ENCODE measurements around the gene PCED1B. TPM values are rescaled to one million over a fixed set of nuclear protein-coding genes. Genes with fewer than 3 reads are reported as not detected.

Gene PCED1B
- total RNA-seq, 1 experiment from 2014 or later, result 3.3 TPM

- TF ChIP-seq, protein P1, sequence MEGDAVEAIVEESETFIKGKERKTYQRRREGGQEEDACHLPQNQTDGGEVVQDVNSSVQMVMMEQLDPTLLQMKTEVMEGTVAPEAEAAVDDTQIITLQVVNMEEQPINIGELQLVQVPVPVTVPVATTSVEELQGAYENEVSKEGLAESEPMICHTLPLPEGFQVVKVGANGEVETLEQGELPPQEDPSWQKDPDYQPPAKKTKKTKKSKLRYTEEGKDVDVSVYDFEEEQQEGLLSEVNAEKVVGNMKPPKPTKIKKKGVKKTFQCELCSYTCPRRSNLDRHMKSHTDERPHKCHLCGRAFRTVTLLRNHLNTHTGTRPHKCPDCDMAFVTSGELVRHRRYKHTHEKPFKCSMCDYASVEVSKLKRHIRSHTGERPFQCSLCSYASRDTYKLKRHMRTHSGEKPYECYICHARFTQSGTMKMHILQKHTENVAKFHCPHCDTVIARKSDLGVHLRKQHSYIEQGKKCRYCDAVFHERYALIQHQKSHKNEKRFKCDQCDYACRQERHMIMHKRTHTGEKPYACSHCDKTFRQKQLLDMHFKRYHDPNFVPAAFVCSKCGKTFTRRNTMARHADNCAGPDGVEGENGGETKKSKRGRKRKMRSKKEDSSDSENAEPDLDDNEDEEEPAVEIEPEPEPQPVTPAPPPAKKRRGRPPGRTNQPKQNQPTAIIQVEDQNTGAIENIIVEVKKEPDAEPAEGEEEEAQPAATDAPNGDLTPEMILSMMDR (conservative IDR thresholded peaks at IDR 0.05), result no peak
- Histone ChIP-seq H3K14ac (ENCODE audit: insufficient read depth, low read length) (no peak overlapping the region), H2BK12ac (ENCODE audit: insufficient read length, low read depth, low read length) (no peak overlapping the region), H2AFZ (ENCODE audit: low read length) (no peak overlapping the region), H3K4me2 (ENCODE audit: insufficient read depth, insufficient read length, low read length) (no peak overlapping the region), H2BK15ac (ENCODE audit: low read depth, low read length) (no peak overlapping the region), H2BK120ac (ENCODE audit: low read depth, low read length, poor library complexity, severe bottlenecking) (no peak overlapping the region), H3K23me2 (ENCODE audit: insufficient read length, low read depth, low read length, poor library complexity, severe bottlenecking) (peaks cover 13% of the 10 kb centered on the region), H3K79me1 (ENCODE audit: insufficient read depth, low read depth, low read length, poor library complexity, severe bottlenecking) (no peaks in the 10 kb centered on the region), H3K27me3 (ENCODE audit: insufficient read depth, low read length) (peaks cover 4% of the 10 kb centered on the region; the same call in 1 of the 2 replicates), H4K20me1 (ENCODE audit: control insufficient read depth, insufficient read depth, insufficient read length) (no peaks in the 10 kb centered on the region), H3K23ac (ENCODE audit: insufficient read length, low read depth, low read length) (no peak overlapping the region), H3K18ac (ENCODE audit: insufficient read length, low read depth, low read length) (no peak overlapping the region), H3T11ph (ENCODE audit: low read length) (no peak overlapping the region), H2BK5ac (ENCODE audit: insufficient read length, low read length) (no peak overlapping the region), H3K9ac (ENCODE audit: extremely low read depth, insufficient read length, low read length) (no peak overlapping the region), H3K4ac (ENCODE audit: low read depth, low read length) (no peak overlapping the region), H3K79me2 (ENCODE audit: insufficient read depth, low read length) (no peaks in the 10 kb centered on the region), H3K9me3 (ENCODE audit: control insufficient read depth, low read depth, low read length) (no peaks in the 10 kb centered on the region), H4K5ac (ENCODE audit: insufficient read length, low read depth, low read length) (no peak overlapping the region), H3K56ac (ENCODE audit: insufficient read length, low read depth, low read length) (no peak overlapping the region), H4K8ac (replicated peaks; ENCODE audit: insufficient read length, low read depth, low read length) (no peak overlapping the region), H4K91ac (ENCODE audit: insufficient read length, low read depth, low read length) (no peak overlapping the region), H2AK5ac (ENCODE audit: insufficient read length, low read length) (no peak overlapping the region), H3K4me1 (ENCODE audit: insufficient read depth, low read length) (no peaks in the 10 kb centered on the region), H2BK20ac (ENCODE audit: low read depth, low read length, poor library complexity, severe bottlenecking) (no peak overlapping the region), H3K27ac (ENCODE audit: insufficient read length, low read depth, low read length) (no peak overlapping the region)
- no CpG with 5 or more reads among the region's 17 CpGs for WGBS (ENCODE audit: extremely low coverage, insufficient read length, low lambda C conversion rate)
- peaks cover 19% of the 10 kb centered on the region for H3K27me3 Mint-ChIP-seq (ENCODE audit: low read depth)
- H3K9me3 Mint-ChIP-seq, result no peaks in the 10 kb centered on the region
- peaks cover 13 to 31% of the 10 kb centered on the region in 2 experiments for H3K4me1 Mint-ChIP-seq
- H3K4me3 Mint-ChIP-seq, result peak overlapping the region in 1 of 2 experiments; percentile 82; a peak in 3 of 5 replicates
- peaks cover 0 to 5% (median 2%) of the 10 kb centered on the region in 3 experiments; a peak in 3 of 7 replicates for H3K36me3 Mint-ChIP-seq (ENCODE audit: insufficient read depth in 1 of 3, low read depth in 3 of 3)
- DNase-seq, result no peak
- no peak overlapping the region for H3K27ac Mint-ChIP-seq
These were observed 2.0 kb upstream of the PCED1B start for GRCh38 chr12:47077206-47078085.
